ENCODE measurements around the gene FNDC5.

The FNDC5 gene

GRCh38 chr1:32886828-32887414 lies 16.2 kb upstream of the FNDC5 start:
- H2BK12ac ChIP-seq (ENCODE audit: low read length): no peak overlapping the region
- WGBS, 2 donors (ENCODE audit: extremely low coverage in 2 of 2, insufficient read length in 2 of 2, insufficient replicate concordance in 1 of 2): no CpG with 5 or more reads among the region's 19 CpGs
- H3K27me3 ChIP-seq (ENCODE audit: control insufficient read depth in 3 of 3, insufficient read depth in 3 of 3, low read depth in 1 of 3, low read length in 3 of 3): peaks cover 0 to 62% (median 26%) of the 10 kb centered on the region in 3 experiments

DNA sequence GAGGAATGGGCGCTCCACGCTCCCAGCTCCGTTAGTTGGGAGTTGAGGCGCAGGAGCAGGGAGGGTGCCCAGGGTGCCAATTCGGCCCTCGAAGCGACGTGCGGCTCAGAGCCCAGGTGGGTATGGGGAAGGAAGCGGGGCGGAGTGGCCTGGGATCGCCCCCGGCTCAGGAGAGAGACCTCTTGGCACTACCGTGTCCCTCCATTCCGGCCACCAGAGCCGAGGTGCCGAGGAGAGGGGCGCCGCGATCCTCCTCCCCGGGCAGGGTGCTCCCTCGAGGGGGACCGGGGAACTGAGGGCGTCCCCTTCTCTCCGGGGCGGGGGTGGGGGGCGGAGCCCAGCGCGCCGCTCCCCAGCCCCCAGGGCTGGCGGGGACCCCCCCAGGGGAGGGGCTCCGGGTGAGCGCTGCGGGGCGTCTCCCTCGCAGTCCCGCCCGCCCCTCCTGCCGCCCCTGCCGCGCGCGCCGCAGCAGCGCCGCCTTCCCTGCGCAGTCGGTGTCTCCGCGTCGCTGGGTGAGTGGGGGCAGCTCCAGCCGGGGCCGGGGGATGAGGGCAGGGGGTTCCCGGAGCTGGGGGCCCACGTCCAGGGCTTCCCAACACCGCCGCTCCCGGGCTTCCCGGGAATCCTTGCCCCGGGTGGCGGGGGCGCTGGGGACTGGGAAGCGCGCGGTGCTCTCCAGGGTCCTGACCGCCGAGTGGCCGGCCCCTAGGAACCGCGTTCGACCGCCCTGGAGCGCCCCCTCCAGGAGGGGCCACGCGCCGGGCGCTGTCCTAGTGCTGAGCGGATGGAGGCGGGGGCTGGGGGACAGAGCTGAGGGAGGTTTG lies 15.5 kb upstream of the FNDC5 start, which contains the start of gene HPCA:
Gene HPCA (plus strand): TSS at position 488 of the 824 bp plus-strand sequence. CDS start 2,408 bp downstream, outside the sequence.
- Histone ChIP-seq H3K9me3 (replicated peaks in 1 of 2; ENCODE audit: control insufficient read depth in 2 of 2, insufficient read depth in 1 of 2, low read depth in 1 of 2, low read length in 2 of 2) (peaks cover 0 to 3% of the 10 kb centered on the region in 2 donors), H4K8ac (ENCODE audit: low read depth, low read length) (no peak within 1 kb of the TSS), H3K4me1 (ENCODE audit: control insufficient read depth in 2 of 2, insufficient read depth in 1 of 2, low read depth in 1 of 2, low read length in 2 of 2) (peaks cover 0 to 6% of the 10 kb centered on the region in 2 donors), H3K9ac (ENCODE audit: low read depth, low read length, poor library complexity) (no peak within 1 kb of the TSS), H2AFZ (ENCODE audit: low read length) (no peak within 1 kb of the TSS), H3K27ac (replicated peaks; ENCODE audit: low read length) (no peak within 1 kb of the TSS), H2BK12ac (ENCODE audit: low read length) (no peak within 1 kb of the TSS), H3K14ac (ENCODE audit: low read length) (peak within 1 kb of the TSS; percentile 21), H3K4ac (ENCODE audit: low read length) (no peak within 1 kb of the TSS), H3K4me3 (ENCODE audit: low read length in 2 of 2) (peak within 1 kb of the TSS in 1 of 2 donors; percentile 37), H2AK5ac (ENCODE audit: low read depth, low read length) (no peak within 1 kb of the TSS), H4K91ac (ENCODE audit: low read depth, low read length, poor library complexity) (no peak within 1 kb of the TSS), H3K79me1 (ENCODE audit: low read depth, low read length) (peaks cover 7% of the 10 kb centered on the region), H3K18ac (ENCODE audit: low read length) (peak within 1 kb of the TSS; percentile 48), H2BK5ac (ENCODE audit: low read length) (no peak within 1 kb of the TSS), H2BK120ac (ENCODE audit: low read depth, low read length) (no peak within 1 kb of the TSS), H3K27me3 (ENCODE audit: control insufficient read depth in 3 of 3, insufficient read depth in 3 of 3, low read depth in 1 of 3, low read length in 3 of 3) (peaks cover 0 to 62% (median 26%) of the 10 kb centered on the region in 3 experiments), H2BK15ac (ENCODE audit: low read length) (no peak within 1 kb of the TSS), H3K4me2 (ENCODE audit: insufficient read depth, low read length, poor library complexity, severe bottlenecking) (peak within 1 kb of the TSS; percentile 45), H3K23ac (ENCODE audit: low read depth, low read length, poor library complexity) (peak within 1 kb of the TSS; percentile 40), H3K36me3 (replicated peaks in 1 of 2; ENCODE audit: control insufficient read depth in 2 of 2, insufficient read depth in 2 of 2, low read length in 2 of 2) (no peaks in the 10 kb centered on the region)
- WGBS, 2 donors (ENCODE audit: extremely low coverage in 2 of 2, insufficient read length in 2 of 2, insufficient replicate concordance in 1 of 2): no CpG with 5 or more reads among the region's 79 CpGs
- peak; percentile 88 for DNase-seq (ENCODE audit: low spot score)

More at GRCh38 chr1:32886828-32887414, 16.2 kb upstream of the FNDC5 start:
- H3K36me3 ChIP-seq (replicated peaks in 1 of 2; ENCODE audit: control insufficient read depth in 2 of 2, insufficient read depth in 2 of 2, low read length in 2 of 2): no peaks in the 10 kb centered on the region
- H2AFZ ChIP-seq (ENCODE audit: low read length): no peak overlapping the region
- H3K27ac ChIP-seq (replicated peaks; ENCODE audit: low read length): no peak overlapping the region
- peak overlapping the region; percentile 11 for H3K23ac ChIP-seq (ENCODE audit: low read depth, low read length, poor library complexity)
- H3K9me3 ChIP-seq (replicated peaks in 1 of 2; ENCODE audit: control insufficient read depth in 2 of 2, insufficient read depth in 1 of 2, low read depth in 1 of 2, low read length in 2 of 2): peaks cover 0 to 3% of the 10 kb centered on the region in 2 donors
- no peak overlapping the region for H2BK120ac ChIP-seq (ENCODE audit: low read depth, low read length)
- H3K18ac ChIP-seq (ENCODE audit: low read length): peak overlapping the region; percentile 32
- H3K4me2 ChIP-seq (ENCODE audit: insufficient read depth, low read length, poor library complexity, severe bottlenecking): no peak overlapping the region
- no peak overlapping the region for H2BK15ac ChIP-seq (ENCODE audit: low read length)
- peaks cover 7% of the 10 kb centered on the region for H3K79me1 ChIP-seq (ENCODE audit: low read depth, low read length)
- no peak overlapping the region for H3K9ac ChIP-seq (ENCODE audit: low read depth, low read length, poor library complexity)
- H4K8ac ChIP-seq (ENCODE audit: low read depth, low read length): no peak overlapping the region
- H3K4ac ChIP-seq (ENCODE audit: low read length): no peak overlapping the region
- peak overlapping the region in 1 of 2 donors; percentile 37 for H3K4me3 ChIP-seq (ENCODE audit: low read length in 2 of 2)
- no peak overlapping the region for H2BK5ac ChIP-seq (ENCODE audit: low read length)
- H3K14ac ChIP-seq (ENCODE audit: low read length): no peak overlapping the region
- DNase-seq (ENCODE audit: low spot score): no peak
- no peak overlapping the region for H4K91ac ChIP-seq (ENCODE audit: low read depth, low read length, poor library complexity)
- peaks cover 0 to 5% of the 10 kb centered on the region in 2 donors for H3K4me1 ChIP-seq (ENCODE audit: control insufficient read depth in 2 of 2, insufficient read depth in 1 of 2, low read depth in 1 of 2, low read length in 2 of 2)
- H2AK5ac ChIP-seq (ENCODE audit: low read depth, low read length): no peak overlapping the region

DNA sequence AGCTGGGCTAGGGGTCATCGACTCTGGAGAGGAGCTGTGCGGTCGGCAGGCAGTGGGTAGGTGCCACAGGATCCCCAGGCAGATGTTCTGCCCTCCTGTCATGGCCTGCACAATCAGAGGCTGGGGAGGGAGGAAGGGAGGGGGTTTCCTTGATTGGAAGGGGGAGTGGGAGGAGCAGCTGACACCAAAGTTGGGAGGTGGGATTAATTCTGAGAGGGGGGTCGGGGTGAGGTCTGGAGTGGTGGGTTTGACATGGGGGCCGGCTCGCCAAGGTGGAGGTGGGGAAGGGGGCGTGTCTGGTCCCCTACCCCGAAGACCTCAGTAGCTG lies 14.9 kb upstream of the FNDC5 start:
- Histone ChIP-seq H3K36me3 (replicated peaks in 1 of 2; ENCODE audit: control insufficient read depth in 2 of 2, insufficient read depth in 2 of 2, low read length in 2 of 2) (no peaks in the 10 kb centered on the region), H3K23ac (ENCODE audit: low read depth, low read length, poor library complexity) (peak overlapping the region; percentile 40), H3K9ac (ENCODE audit: low read depth, low read length, poor library complexity) (no peak overlapping the region), H2AK5ac (ENCODE audit: low read depth, low read length) (no peak overlapping the region), H3K14ac (ENCODE audit: low read length) (no peak overlapping the region), H3K4me2 (ENCODE audit: insufficient read depth, low read length, poor library complexity, severe bottlenecking) (no peak overlapping the region), H3K4me1 (ENCODE audit: control insufficient read depth in 2 of 2, insufficient read depth in 1 of 2, low read depth in 1 of 2, low read length in 2 of 2) (peaks cover 0 to 6% of the 10 kb centered on the region in 2 donors), H3K18ac (ENCODE audit: low read length) (no peak overlapping the region), H2BK120ac (ENCODE audit: low read depth, low read length) (no peak overlapping the region), H3K27ac (replicated peaks; ENCODE audit: low read length) (no peak overlapping the region), H3K27me3 (ENCODE audit: control insufficient read depth in 3 of 3, insufficient read depth in 3 of 3, low read depth in 1 of 3, low read length in 3 of 3) (peaks cover 0 to 63% (median 26%) of the 10 kb centered on the region in 3 experiments), H2AFZ (ENCODE audit: low read length) (no peak overlapping the region), H3K4ac (ENCODE audit: low read length) (no peak overlapping the region), H3K9me3 (replicated peaks in 1 of 2; ENCODE audit: control insufficient read depth in 2 of 2, insufficient read depth in 1 of 2, low read depth in 1 of 2, low read length in 2 of 2) (peaks cover 0 to 3% of the 10 kb centered on the region in 2 donors), H3K4me3 (ENCODE audit: low read length in 2 of 2) (no peak overlapping the region), H2BK15ac (ENCODE audit: low read length) (no peak overlapping the region), H4K91ac (ENCODE audit: low read depth, low read length, poor library complexity) (no peak overlapping the region), H2BK5ac (ENCODE audit: low read length) (no peak overlapping the region), H3K79me1 (ENCODE audit: low read depth, low read length) (peaks cover 4% of the 10 kb centered on the region), H2BK12ac (ENCODE audit: low read length) (no peak overlapping the region), H4K8ac (ENCODE audit: low read depth, low read length) (no peak overlapping the region)
- no peak for DNase-seq (ENCODE audit: low spot score)
- WGBS, 2 donors (ENCODE audit: extremely low coverage in 2 of 2, insufficient read length in 2 of 2, insufficient replicate concordance in 1 of 2): no CpG with 5 or more reads among the region's 8 CpGs

- Histone ChIP-seq H2BK5ac (ENCODE audit: low read length) (no peak overlapping the region), H2AFZ (ENCODE audit: low read length) (no peak overlapping the region), H4K8ac (ENCODE audit: low read depth, low read length) (no peak overlapping the region), H2BK15ac (ENCODE audit: low read length) (no peak overlapping the region), H3K36me3 (replicated peaks in 1 of 2; ENCODE audit: control insufficient read depth in 2 of 2, insufficient read depth in 2 of 2, low read length in 2 of 2) (no peaks in the 10 kb centered on the region), H4K91ac (ENCODE audit: low read depth, low read length, poor library complexity) (no peak overlapping the region), H3K14ac (ENCODE audit: low read length) (no peak overlapping the region), H3K9ac (ENCODE audit: low read depth, low read length, poor library complexity) (no peak overlapping the region), H3K4me3 (ENCODE audit: low read length in 2 of 2) (no peak overlapping the region), H3K27me3 (ENCODE audit: control insufficient read depth in 3 of 3, insufficient read depth in 3 of 3, low read depth in 1 of 3, low read length in 3 of 3) (peaks cover 0 to 63% (median 26%) of the 10 kb centered on the region in 3 experiments), H3K4ac (ENCODE audit: low read length) (no peak overlapping the region), H2AK5ac (ENCODE audit: low read depth, low read length) (no peak overlapping the region), H3K9me3 (replicated peaks in 1 of 2; ENCODE audit: control insufficient read depth in 2 of 2, insufficient read depth in 1 of 2, low read depth in 1 of 2, low read length in 2 of 2) (peaks cover 0 to 3% of the 10 kb centered on the region in 2 donors), H3K27ac (replicated peaks; ENCODE audit: low read length) (no peak overlapping the region), H3K4me1 (ENCODE audit: control insufficient read depth in 2 of 2, insufficient read depth in 1 of 2, low read depth in 1 of 2, low read length in 2 of 2) (peaks cover 0 to 6% of the 10 kb centered on the region in 2 donors), H3K4me2 (ENCODE audit: insufficient read depth, low read length, poor library complexity, severe bottlenecking) (no peak overlapping the region), H2BK12ac (ENCODE audit: low read length) (no peak overlapping the region), H3K23ac (ENCODE audit: low read depth, low read length, poor library complexity) (no peak overlapping the region), H2BK120ac (ENCODE audit: low read depth, low read length) (no peak overlapping the region), H3K18ac (ENCODE audit: low read length) (no peak overlapping the region), H3K79me1 (ENCODE audit: low read depth, low read length) (peaks cover 4% of the 10 kb centered on the region)
- no CpG with 5 or more reads among the region's 12 CpGs for WGBS, 2 donors (ENCODE audit: extremely low coverage in 2 of 2, insufficient read length in 2 of 2, insufficient replicate concordance in 1 of 2)
- DNase-seq (ENCODE audit: low spot score): no peak
Observed at GRCh38 chr1:32884726-32885125, 14.0 kb upstream of the FNDC5 start.

All from neuronal stem cell (in vitro differentiated cells).